H9 (cell line): Measurements from ENCODE around the gene NSF. TPM values are rescaled to one million over a fixed set of nuclear protein-coding genes. Genes with fewer than 3 reads are reported as not detected.
"Not testable (repeated sequence)": the region's sequence is repeated elsewhere in the genome, so short reads cannot be mapped to it uniquely, and the experiment has no call there.

Experiments used
- DNase-seq: peaks from one replicate; pipeline ENCODE4 v3.0.0-alpha.2; 2017
- H2AFZ ChIP-seq: one replicate; pipeline ENCODE4 v1.6.1; 2013; ENCODE audit warnings: mild to moderate bottlenecking, low read length, control low read depth, moderate library complexity
- H2AK5ac ChIP-seq: 2 replicates; pipeline ENCODE4 v1.6.1; 2013; ENCODE audit warnings: low read length, control low read depth, mixed read lengths; ENCODE audit not compliant: insufficient read length
- H2BK120ac ChIP-seq: one replicate; pipeline ENCODE4 v1.6.1; 2013; ENCODE audit warnings: low read depth, mild to moderate bottlenecking, low read length, control low read depth, inconsistent platforms; ENCODE audit not compliant: poor library complexity, severe bottlenecking
- H2BK12ac ChIP-seq: 2 replicates; pipeline ENCODE4 v1.6.1; 2013; ENCODE audit warnings: low read length, control low read depth, mixed read lengths, low read depth; ENCODE audit not compliant: insufficient read length
- H2BK15ac ChIP-seq: 2 replicates; pipeline ENCODE4 v1.6.1; 2013; ENCODE audit warnings: low read depth, low read length, control low read depth
- H2BK20ac ChIP-seq: one replicate; pipeline ENCODE4 v1.6.1; 2013; ENCODE audit warnings: low read depth, mild to moderate bottlenecking, low read length, control low read depth, inconsistent platforms; ENCODE audit not compliant: poor library complexity, severe bottlenecking
- H2BK5ac ChIP-seq: 2 replicates; pipeline ENCODE4 v1.6.1; 2013; ENCODE audit warnings: low read length, control low read depth, mixed read lengths; ENCODE audit not compliant: insufficient read length
- H3K14ac ChIP-seq: 2 replicates; pipeline ENCODE4 v1.6.1; 2013; ENCODE audit warnings: low read length, control low read depth; ENCODE audit not compliant: insufficient read depth
- H3K18ac ChIP-seq: 2 replicates; pipeline ENCODE4 v1.6.1; 2013; ENCODE audit warnings: low read depth, mild to moderate bottlenecking, mixed read lengths, low read length, control low read depth; ENCODE audit not compliant: insufficient read length
- H3K23ac ChIP-seq: 2 replicates; pipeline ENCODE4 v1.6.1; 2013; ENCODE audit warnings: low read length, control low read depth, mixed read lengths, low read depth; ENCODE audit not compliant: insufficient read length
- H3K23me2 ChIP-seq: 2 replicates; pipeline ENCODE4 v1.6.1; 2013; ENCODE audit warnings: low read depth, mild to moderate bottlenecking, mixed read lengths, low read length, control low read depth; ENCODE audit not compliant: insufficient read length, poor library complexity, severe bottlenecking
- H3K27ac ChIP-seq: 2 replicates; pipeline ENCODE4 v1.5.1; 2013; ENCODE audit warnings: low read length, control low read depth, mixed read lengths, low read depth; ENCODE audit not compliant: insufficient read length
- H3K27me3 ChIP-seq: 2 replicates; pipeline ENCODE4 v1.6.1; 2013; ENCODE audit warnings: low read length, control low read depth, inconsistent platforms; ENCODE audit not compliant: insufficient read depth
- H3K4ac ChIP-seq: 2 replicates; pipeline ENCODE4 v1.6.1; 2013; ENCODE audit warnings: low read depth, mild to moderate bottlenecking, control low read depth, inconsistent platforms, low read length, moderate library complexity
- H3K4me1 ChIP-seq: 2 replicates; pipeline ENCODE4 v1.6.1; 2013; ENCODE audit warnings: low read length, control low read depth, inconsistent platforms; ENCODE audit not compliant: insufficient read depth
- H3K4me2 ChIP-seq: 2 replicates; pipeline ENCODE4 v1.6.1; 2013; ENCODE audit warnings: low read length, control low read depth, mixed read lengths; ENCODE audit not compliant: insufficient read length, insufficient read depth
- H3K56ac ChIP-seq: 2 replicates; pipeline ENCODE4 v1.6.1; 2013; ENCODE audit warnings: low read depth, mild to moderate bottlenecking, mixed read lengths, low read length, control low read depth; ENCODE audit not compliant: insufficient read length
- H3K79me1 ChIP-seq: 2 replicates; pipeline ENCODE4 v1.6.1; 2013; ENCODE audit warnings: low read depth, mild to moderate bottlenecking, moderate library complexity, low read length, control low read depth, inconsistent platforms; ENCODE audit not compliant: insufficient read depth, poor library complexity, severe bottlenecking
- H3K79me2 ChIP-seq: 2 replicates; pipeline ENCODE4 v1.6.1; 2013; ENCODE audit warnings: low read length, control low read depth, inconsistent platforms; ENCODE audit not compliant: insufficient read depth
- H3K9ac ChIP-seq: 2 replicates; pipeline ENCODE4 v1.6.1; 2013; ENCODE audit warnings: low read length, control low read depth, mixed read lengths; ENCODE audit not compliant: insufficient read length; ENCODE audit errors: extremely low read depth
- H3K9me3 ChIP-seq: one replicate; pipeline ENCODE4 v1.6.1; 2013; ENCODE audit warnings: low read depth, low read length, inconsistent platforms; ENCODE audit not compliant: control insufficient read depth
- H3T11ph ChIP-seq: one replicate; pipeline ENCODE4 v1.6.1; 2013; ENCODE audit warnings: mild to moderate bottlenecking, low read length, control low read depth, inconsistent platforms
- H4K20me1 ChIP-seq: one replicate; pipeline ENCODE4 v1.6.1; 2013; ENCODE audit not compliant: control insufficient read depth, insufficient read length, insufficient read depth
- H4K5ac ChIP-seq: 2 replicates; pipeline ENCODE4 v1.6.1; 2013; ENCODE audit warnings: low read depth, mild to moderate bottlenecking, mixed read lengths, low read length, control low read depth; ENCODE audit not compliant: insufficient read length
- H4K8ac ChIP-seq: replicated peaks from 2 replicates; pipeline ENCODE4 v1.6.1; 2013; ENCODE audit warnings: low read length, control low read depth, mixed read lengths, low read depth; ENCODE audit not compliant: insufficient read length
- H4K91ac ChIP-seq: 2 replicates; pipeline ENCODE4 v1.6.1; 2013; ENCODE audit warnings: low read depth, mild to moderate bottlenecking, moderate library complexity, mixed read lengths, low read length, control low read depth; ENCODE audit not compliant: insufficient read length
- H3K27ac Mint-ChIP-seq, 3 experiments: 2 replicates in 2 of 3; 3 replicates in 1 of 3; pipeline ENCODE4 v1.8.0; 2020 to 2021; ENCODE audit warnings: mixed read lengths in 3 of 3, mild to moderate bottlenecking in 1 of 3, moderate library complexity in 1 of 3
- H3K27me3 Mint-ChIP-seq: 2 replicates; pipeline ENCODE4 v1.8.0; 2021; ENCODE audit warnings: low read depth, mild to moderate bottlenecking, moderate library complexity, mixed read lengths
- H3K36me3 Mint-ChIP-seq, 3 experiments: 2 replicates in 2 of 3; 3 replicates in 1 of 3; pipeline ENCODE4 v1.8.0; 2020 to 2021; ENCODE audit warnings: low read depth in 3 of 3, mixed read lengths in 3 of 3; ENCODE audit not compliant: insufficient read depth in 1 of 3
- H3K4me1 Mint-ChIP-seq, 2 experiments: 2 replicates each; pipeline ENCODE4 v1.8.0; 2020; ENCODE audit warnings: mixed read lengths in 2 of 2
- H3K4me3 Mint-ChIP-seq, 2 experiments: 2 replicates in 1 of 2; 3 replicates in 1 of 2; pipeline ENCODE4 v1.8.0; 2020 to 2021; ENCODE audit warnings: mild to moderate bottlenecking in 2 of 2, mixed read lengths in 2 of 2, moderate library complexity in 1 of 2
- H3K9me3 Mint-ChIP-seq, 2 experiments: 2 replicates in 1 of 2; 3 replicates in 1 of 2; pipeline ENCODE4 v1.8.0; 2020; ENCODE audit warnings: mild to moderate bottlenecking in 2 of 2, mixed read lengths in 2 of 2, moderate library complexity in 1 of 2
- WGBS: extraction: QIAGEN DNeasy Blood & Tissue Kit; methylation state at CpG from one replicate; pipeline ENCODE4 v1.1.7; 2013; ENCODE audit warnings: missing lambda C conversion rate, low lambda C conversion rate, mixed read lengths; ENCODE audit not compliant: insufficient read length; ENCODE audit errors: extremely low coverage; 5-methylcytosine and 5-hydroxymethylcytosine counted together
- total RNA-seq: library from RNA; stranded (reverse); gene quantifications from 2 replicates; pipeline ENCODE4 v1.2.1, GENCODE V29; 2021

The NSF gene
- total RNA-seq, 1 experiment from 2014 or later, result 36.4 TPM

DNA sequence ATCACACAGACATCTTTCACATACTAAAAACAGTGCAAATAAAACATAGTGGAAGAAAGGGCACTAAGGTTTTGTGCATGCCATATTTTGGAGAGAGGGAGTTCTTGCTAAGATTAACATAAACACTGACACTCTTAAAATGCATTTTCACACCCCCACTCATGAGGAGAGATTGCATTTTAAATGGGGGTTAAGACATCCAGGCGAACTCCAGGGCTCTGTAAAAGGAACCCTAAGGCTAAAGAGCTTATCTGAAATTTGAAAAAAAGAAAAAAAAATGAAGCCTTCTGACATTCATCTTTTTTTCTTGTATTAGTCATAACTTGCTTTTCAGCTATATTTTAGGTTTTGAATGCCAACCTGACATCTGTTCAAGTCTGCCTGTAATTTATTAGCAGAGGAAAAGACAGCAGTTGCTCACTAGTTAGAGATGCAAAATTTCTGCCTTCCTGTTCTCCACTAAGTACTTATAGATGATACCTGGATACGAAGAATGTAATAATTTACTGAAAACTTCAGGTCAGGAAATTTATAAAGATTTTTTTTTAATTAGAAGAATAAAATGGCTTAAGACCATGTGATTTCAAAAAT lies 57.3 kb downstream of the NSF start:
- not testable (repeated sequence) for H3K9me3 Mint-ChIP-seq, H3T11ph ChIP-seq, H2AK5ac ChIP-seq, H3K9me3 ChIP-seq, DNase-seq, H2BK12ac ChIP-seq, H3K27ac ChIP-seq, H4K8ac ChIP-seq, H3K79me2 ChIP-seq, H3K4me3 Mint-ChIP-seq, H3K9ac ChIP-seq, H3K4me2 ChIP-seq, H4K20me1 ChIP-seq, H3K4ac ChIP-seq, H3K56ac ChIP-seq, H4K91ac ChIP-seq, H2BK120ac ChIP-seq, H2BK5ac ChIP-seq, H3K27me3 Mint-ChIP-seq, H3K4me1 ChIP-seq, H3K27me3 ChIP-seq, H3K4me1 Mint-ChIP-seq, H3K27ac Mint-ChIP-seq, H3K79me1 ChIP-seq, H3K36me3 Mint-ChIP-seq, H2BK15ac ChIP-seq, H3K23me2 ChIP-seq, H2AFZ ChIP-seq, H2BK20ac ChIP-seq, H3K23ac ChIP-seq, H4K5ac ChIP-seq, H3K18ac ChIP-seq, H3K14ac ChIP-seq
- WGBS, result no CpG with 5 or more reads among the region's 2 CpGs

DNA sequence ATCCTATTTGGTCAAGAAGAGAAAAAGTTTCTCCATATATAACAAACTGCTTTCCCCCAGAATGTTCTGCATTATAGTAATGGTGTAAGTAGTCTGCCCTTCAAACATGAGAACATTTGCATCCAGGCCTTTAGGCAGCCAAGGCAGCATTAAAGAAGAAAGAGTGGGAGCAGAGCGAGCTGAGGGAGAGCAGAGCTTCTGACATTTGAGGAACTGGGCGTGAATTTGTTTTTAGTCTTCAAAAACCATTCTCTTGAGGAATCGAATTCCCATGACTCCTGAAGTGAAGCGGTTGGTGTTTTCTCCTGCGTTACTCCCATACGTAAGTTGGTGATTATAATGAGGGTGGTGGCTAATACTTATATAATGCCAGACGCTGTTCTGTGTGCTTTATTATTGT lies 58.8 kb downstream of the NSF start:
- not testable (repeated sequence) for H3K36me3 Mint-ChIP-seq

More for the DNA sequence above, 58.8 kb downstream of the NSF start:
- not testable (repeated sequence) for H4K20me1 ChIP-seq, H3K27me3 ChIP-seq, H2AFZ ChIP-seq, H3K9me3 ChIP-seq, H3K14ac ChIP-seq, H2AK5ac ChIP-seq, H3K4me2 ChIP-seq, H3K4me1 ChIP-seq, H3K27ac ChIP-seq, H3K18ac ChIP-seq, H2BK12ac ChIP-seq, H3K79me1 ChIP-seq, H3T11ph ChIP-seq, H2BK15ac ChIP-seq, H3K4ac ChIP-seq, H3K4me1 Mint-ChIP-seq, H3K79me2 ChIP-seq, H3K23me2 ChIP-seq, H3K56ac ChIP-seq, H3K23ac ChIP-seq, H3K9me3 Mint-ChIP-seq, H3K4me3 Mint-ChIP-seq, H2BK5ac ChIP-seq, H3K9ac ChIP-seq, H2BK20ac ChIP-seq, H3K27me3 Mint-ChIP-seq, H2BK120ac ChIP-seq, H3K27ac Mint-ChIP-seq, H4K8ac ChIP-seq, H4K91ac ChIP-seq, DNase-seq, H4K5ac ChIP-seq
- no CpG with 5 or more reads among the region's 7 CpGs for WGBS
